Astrocyte of the spinal cord (primary cell): ENCODE measurements around the gene USP49.
A peak's percentile ranks its signal among the peaks of the same experiment; 100 is the strongest.

Source experiments
- DNase-seq: peaks from one replicate; pipeline ENCODE4 v3.0.0; 2011; ENCODE audit warnings: low read depth, low spot score
- H3K4me3 ChIP-seq: 2 replicates; pipeline ENCODE4 v1.5.1; 2011; ENCODE audit warnings: low read depth, mild to moderate bottlenecking, low read length, moderate library complexity
- in situ Hi-C: cut with HindIII; loops from 2 replicates; pipeline ENCODE4 v1.10.0; 2017; ENCODE audit warnings: low sequenced_read_pairs
- TF ChIP-seq, protein P1 (sequence below): IDR thresholded peaks from 2 replicates; pipeline ENCODE4 v1.5.1; 2012; ENCODE audit warnings: low read depth, mild to moderate bottlenecking, low read length, inconsistent platforms

USP49 gene

DNA sequence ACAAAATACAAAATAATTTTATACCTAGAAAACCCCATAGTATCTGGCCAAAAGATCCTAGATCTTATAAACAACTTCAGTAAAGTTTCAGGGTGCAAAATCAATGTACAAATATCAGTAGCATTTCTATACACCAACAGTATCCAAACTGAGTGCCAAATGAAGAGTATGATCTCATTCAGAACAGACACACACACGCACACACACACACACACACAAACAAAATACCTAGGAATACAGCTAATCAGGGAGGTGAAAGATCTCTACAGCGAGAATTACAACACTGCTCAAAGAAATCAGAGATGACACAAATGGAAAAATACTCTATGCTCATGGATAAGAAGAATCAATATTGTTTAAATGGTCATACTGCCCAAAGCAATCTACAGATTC is 58.5 kb downstream of the USP49 start:
- TF ChIP-seq, protein P1, sequence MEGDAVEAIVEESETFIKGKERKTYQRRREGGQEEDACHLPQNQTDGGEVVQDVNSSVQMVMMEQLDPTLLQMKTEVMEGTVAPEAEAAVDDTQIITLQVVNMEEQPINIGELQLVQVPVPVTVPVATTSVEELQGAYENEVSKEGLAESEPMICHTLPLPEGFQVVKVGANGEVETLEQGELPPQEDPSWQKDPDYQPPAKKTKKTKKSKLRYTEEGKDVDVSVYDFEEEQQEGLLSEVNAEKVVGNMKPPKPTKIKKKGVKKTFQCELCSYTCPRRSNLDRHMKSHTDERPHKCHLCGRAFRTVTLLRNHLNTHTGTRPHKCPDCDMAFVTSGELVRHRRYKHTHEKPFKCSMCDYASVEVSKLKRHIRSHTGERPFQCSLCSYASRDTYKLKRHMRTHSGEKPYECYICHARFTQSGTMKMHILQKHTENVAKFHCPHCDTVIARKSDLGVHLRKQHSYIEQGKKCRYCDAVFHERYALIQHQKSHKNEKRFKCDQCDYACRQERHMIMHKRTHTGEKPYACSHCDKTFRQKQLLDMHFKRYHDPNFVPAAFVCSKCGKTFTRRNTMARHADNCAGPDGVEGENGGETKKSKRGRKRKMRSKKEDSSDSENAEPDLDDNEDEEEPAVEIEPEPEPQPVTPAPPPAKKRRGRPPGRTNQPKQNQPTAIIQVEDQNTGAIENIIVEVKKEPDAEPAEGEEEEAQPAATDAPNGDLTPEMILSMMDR, result no peak
- in situ Hi-C loops, result no loop called here
- no peak overlapping the region for H3K4me3 ChIP-seq
- no peak for DNase-seq

DNA sequence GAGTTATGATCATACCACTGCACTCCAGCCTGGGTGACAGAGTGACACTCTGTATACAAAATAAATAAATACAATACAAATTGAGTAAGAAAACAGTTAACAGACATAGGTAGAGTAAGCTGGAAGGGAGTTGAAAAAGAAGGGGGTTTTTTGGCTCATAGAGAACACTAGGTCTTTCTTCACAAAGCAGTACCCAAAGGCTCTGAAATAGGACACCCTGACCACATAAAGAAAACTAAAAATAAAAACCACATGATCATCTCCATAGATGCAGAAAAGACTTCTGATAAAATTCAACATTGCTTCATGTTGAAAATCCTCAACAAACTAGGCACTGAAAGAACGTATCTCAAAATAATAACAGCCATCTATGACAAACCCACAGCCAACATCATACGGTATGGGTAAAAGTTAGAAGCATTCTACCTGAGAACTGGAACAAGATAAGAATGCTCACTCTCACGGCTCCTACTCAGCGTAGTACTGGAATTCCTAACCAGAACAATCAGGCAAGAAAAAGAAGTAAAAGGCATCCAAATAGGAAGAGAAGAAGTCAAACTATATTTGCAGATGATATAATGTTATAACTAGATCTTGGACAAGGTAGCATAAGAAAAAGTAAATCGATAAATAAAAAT is 59.0 kb downstream of the USP49 start:
- in situ Hi-C loops, result no loop called here
- peak; percentile 50 for DNase-seq
- no peak overlapping the region for H3K4me3 ChIP-seq
- TF ChIP-seq, protein P1, result no peak

DNA sequence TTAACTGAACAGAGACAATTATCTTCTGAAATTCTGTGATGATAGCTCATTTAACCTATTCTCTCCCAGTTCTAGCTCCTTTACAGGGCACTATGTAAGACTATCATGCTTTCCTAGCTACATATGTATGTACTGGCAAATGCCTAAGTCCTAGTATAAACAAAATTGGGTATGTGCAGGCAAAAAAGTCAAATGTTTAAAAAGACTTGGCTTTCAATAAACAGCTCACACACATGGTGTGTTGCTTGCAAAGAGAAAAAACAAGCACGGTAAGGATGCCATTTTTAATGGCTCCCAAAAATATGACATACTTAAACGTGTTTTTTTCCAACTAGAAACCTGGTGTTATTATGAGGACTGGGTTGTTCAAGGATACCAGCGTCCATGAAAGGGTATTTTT is 62.9 kb downstream of the USP49 start:
- TF ChIP-seq, protein P1, result no peak
- in situ Hi-C loops, result no loop called here
- no peak overlapping the region for H3K4me3 ChIP-seq
- DNase-seq, result no peak

DNA sequence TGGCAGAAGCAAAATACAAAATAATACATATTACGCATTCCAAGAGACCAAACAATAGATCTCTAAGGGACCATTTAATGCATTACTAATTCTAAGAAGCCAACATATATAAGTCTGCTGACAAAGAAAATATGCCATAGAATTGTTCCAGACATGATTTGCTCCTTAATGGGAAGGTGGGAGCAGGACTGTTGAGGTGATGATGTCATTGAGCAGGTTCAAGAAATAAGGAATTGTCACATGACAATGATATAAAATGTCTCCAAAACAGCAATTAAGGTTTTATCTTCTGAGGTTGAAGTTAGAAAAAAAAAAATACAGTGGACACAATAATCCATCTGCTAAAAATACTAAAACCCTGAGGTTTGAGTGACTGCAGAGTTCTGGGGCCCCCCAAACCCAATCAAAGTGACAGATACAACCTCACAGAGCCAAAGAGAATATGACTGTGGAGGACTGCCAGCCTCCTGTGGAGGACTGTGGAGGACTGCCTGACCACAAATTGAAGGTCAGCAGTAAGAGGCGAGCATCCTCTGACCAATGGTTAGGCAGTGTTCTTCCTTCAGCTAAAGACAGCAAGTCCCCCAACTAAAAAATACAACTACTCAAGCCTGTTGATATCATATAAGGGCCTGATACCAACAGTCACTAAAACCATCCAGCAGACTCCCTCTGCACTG is 68.7 kb downstream of the USP49 start:
- in situ Hi-C loops, result no loop called here
- no peak overlapping the region for H3K4me3 ChIP-seq
- TF ChIP-seq, protein P1, result no peak
- no peak for DNase-seq

DNA sequence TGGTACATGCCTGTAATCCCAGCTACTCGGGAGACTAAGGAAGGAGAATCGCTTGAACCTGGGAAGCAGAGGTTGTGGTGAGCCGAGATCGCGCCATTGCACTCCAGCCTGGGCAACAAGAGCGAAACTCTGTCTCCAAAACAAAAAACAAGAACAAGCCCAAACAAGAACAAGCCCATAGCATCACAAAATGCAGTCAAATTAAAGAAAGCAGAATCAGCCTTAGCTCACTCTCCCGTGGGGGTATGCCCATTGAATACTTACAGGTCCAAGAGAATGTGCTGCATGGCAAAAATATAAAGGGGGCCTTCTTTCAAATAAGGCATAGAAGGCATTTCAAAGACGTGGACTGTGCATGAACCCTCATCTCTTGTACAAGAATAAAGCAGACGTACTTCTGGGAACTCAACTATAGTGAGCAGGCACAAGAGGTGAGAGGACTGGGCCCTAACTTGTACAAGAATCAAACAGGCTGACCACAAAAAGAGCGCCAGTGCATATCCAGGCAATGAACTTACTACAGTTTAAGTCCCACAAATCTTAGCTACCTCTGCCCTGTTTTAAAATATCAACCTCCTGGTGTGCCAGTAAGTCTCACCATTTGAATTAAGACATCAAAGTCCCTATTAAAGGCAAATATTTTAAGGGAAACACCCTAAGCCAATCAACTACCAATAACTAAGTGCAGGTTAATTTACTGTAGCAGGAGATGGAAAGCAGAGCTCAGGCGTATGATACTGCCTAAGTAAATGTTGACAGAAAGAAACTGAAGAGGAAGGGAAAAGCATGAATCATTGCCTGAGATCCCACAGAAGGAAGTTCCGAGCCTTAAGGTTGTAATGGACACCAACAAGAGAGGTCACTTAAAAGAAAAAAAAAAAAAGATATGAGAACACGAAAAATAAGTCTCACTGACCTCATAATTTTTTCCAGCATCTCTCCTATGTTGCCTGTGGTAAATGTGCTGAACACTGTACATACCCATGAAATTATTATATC is 70.3 kb downstream of the USP49 start:
- TF ChIP-seq, protein P1, result no peak
- DNase-seq, result peak; percentile 74
- in situ Hi-C loops, result no loop called here
- H3K4me3 ChIP-seq, result no peak overlapping the region

DNA sequence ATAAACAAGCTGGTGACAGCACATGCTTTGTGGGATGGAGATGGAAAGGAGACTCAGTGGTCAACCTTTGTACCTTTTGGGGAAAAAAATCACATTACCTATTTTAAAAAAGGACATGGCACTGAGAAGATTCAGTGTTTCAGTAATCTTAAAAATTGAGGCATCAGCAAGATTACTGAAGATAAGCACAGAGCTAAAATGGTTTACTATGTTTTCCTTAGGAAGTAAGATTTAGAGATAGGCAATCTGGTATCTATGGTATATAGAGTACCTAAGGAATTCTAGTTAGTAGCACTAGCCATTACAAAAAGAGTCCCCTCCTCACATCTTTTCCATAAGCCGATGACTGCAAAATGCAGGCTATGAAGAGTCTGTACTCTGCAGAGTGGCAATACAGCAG is 72.0 kb downstream of the USP49 start:
- TF ChIP-seq, protein P1, result no peak
- H3K4me3 ChIP-seq, result no peak overlapping the region
- in situ Hi-C loops, result no loop called here
- no peak for DNase-seq
